Activated CD8-positive, alpha-beta memory T cell treated with anti-CD3 and anti-CD28 coated beads for 36 hours (primary cell): ENCODE data around the gene IRS1. TPM values are rescaled to one million over a fixed set of nuclear protein-coding genes. Genes with fewer than 3 reads are reported as not detected.

Experiments
- CTCF ChIA-PET: fragments of 350-600 bp; sonication (Branson Sonifier 250); formaldehyde crosslinking; loops from one replicate; lab custom pipeline; 2021; ENCODE audit warnings: antibody characterized with exemption; lab: Charles Lee
- POLR2A ChIA-PET: fragments of 350-600 bp; sonication (Branson Sonifier 250); formaldehyde crosslinking; loops from one replicate; lab custom pipeline; 2021; ENCODE audit warnings: antibody characterized with exemption; lab: Charles Lee
- total RNA-seq, 2 experiments: library from RNA; stranded (reverse); gene quantifications; one replicate each; pipeline ENCODE4 v1.2.3, GENCODE V29; 2021

Gene IRS1
- total RNA-seq, 2 experiments from 2014 or later: 3.7 to 4.8 TPM

- ChIA-PET POLR2A (no interaction called here), CTCF (no interaction called here)
These were observed 116.4 kb downstream of the IRS1 start for GRCh38 chr2:226683196-226683595.

Other genes starting within 250 kb of the IRS1 start
- gene RHBDD1, start 36.2 kb upstream of the IRS1 start, total RNA-seq: 10 to 100 TPM; 37.6 to 40.8 TPM